HepG2 (cell line): Measurements from ENCODE around the gene AUNIP. TPM values are rescaled to one million over a fixed set of nuclear protein-coding genes. Genes with fewer than 3 reads are reported as not detected.

Source experiments
- ARNT2 ChIP-seq: sonication (generic); formaldehyde crosslinking; IDR thresholded peaks from 2 replicates; pipeline ENCODE4 v1.8.0; 2022; ENCODE audit warnings: mild to moderate bottlenecking, low read depth, missing genetic modification reagents, moderate library complexity
- CEBPB ChIP-seq: IDR thresholded peaks from 2 replicates; pipeline ENCODE4 v1.6.1; 2011; ENCODE audit warnings: low read depth, low read length, improper control_type of control experiment, borderline replicate concordance
- DMAP1 ChIP-seq: IDR thresholded peaks from 2 replicates; pipeline ENCODE4 v1.6.1; 2016
- DRAP1 ChIP-seq: IDR thresholded peaks from 2 replicates; pipeline ENCODE4 v1.6.1; 2016; ENCODE audit warnings: missing genetic modification reagents, missing compliant biosample characterization
- ESRRA ChIP-seq: sonication (generic); formaldehyde crosslinking; IDR thresholded peaks from 2 replicates; pipeline ENCODE4 v1.5.1; 2020; ENCODE audit warnings: mild to moderate bottlenecking, low read depth, missing genetic modification reagents
- HES4 ChIP-seq: sonication (generic); formaldehyde crosslinking; IDR thresholded peaks from 2 replicates; pipeline ENCODE4 v1.9.0; 2021; ENCODE audit warnings: mild to moderate bottlenecking, missing genetic modification reagents, borderline replicate concordance
- NCOA1 ChIP-seq: sonication (generic); formaldehyde crosslinking; IDR thresholded peaks from 2 replicates; pipeline ENCODE4 v1.9.0; 2021; ENCODE audit warnings: missing genetic modification reagents
- NFIC ChIP-seq: IDR thresholded peaks from 2 replicates; pipeline ENCODE4 v1.6.1; 2012; ENCODE audit warnings: mild to moderate bottlenecking, low read length, inconsistent platforms
- NR2F2 ChIP-seq: IDR thresholded peaks from 2 replicates; pipeline ENCODE4 v1.6.1; 2012; ENCODE audit warnings: low read depth, inconsistent platforms, borderline replicate concordance
- ONECUT2 ChIP-seq: sonication (generic); formaldehyde crosslinking; IDR thresholded peaks from 2 replicates; pipeline ENCODE4 v1.4.0; 2020; ENCODE audit warnings: missing genetic modification reagents
- POLR2AphosphoS5 ChIP-seq: IDR thresholded peaks from 2 replicates; pipeline ENCODE4 v1.6.1; 2012; ENCODE audit warnings: low read depth, low read length
- RXRA ChIP-seq: sonication (generic); formaldehyde crosslinking; IDR thresholded peaks from 2 replicates; pipeline ENCODE4 v1.5.1; 2020; ENCODE audit warnings: missing genetic modification reagents
- SNAPC2 ChIP-seq: sonication (generic); formaldehyde crosslinking; IDR thresholded peaks from 2 replicates; pipeline ENCODE4 v1.8.1; 2022; ENCODE audit warnings: mild to moderate bottlenecking, missing genetic modification reagents
- SNAPC5 ChIP-seq: sonication (generic); formaldehyde crosslinking; IDR thresholded peaks from 2 replicates; pipeline ENCODE4 v1.8.1; 2023; ENCODE audit warnings: mild to moderate bottlenecking, missing genetic modification reagents, borderline replicate concordance
- SPEN ChIP-seq: sonication (generic); formaldehyde crosslinking; IDR thresholded peaks from 2 replicates; pipeline ENCODE4 v1.5.1; 2020; ENCODE audit warnings: low read depth, mild to moderate bottlenecking, missing genetic modification reagents
- TFDP2 ChIP-seq: sonication (generic); formaldehyde crosslinking; IDR thresholded peaks from 2 replicates; pipeline ENCODE4 v1.4.0; 2020; ENCODE audit warnings: missing genetic modification reagents
- TGIF2 ChIP-seq: IDR thresholded peaks from 2 replicates; pipeline ENCODE4 v1.6.1; 2016; ENCODE audit warnings: control low read depth, missing compliant biosample characterization
- THAP7 ChIP-seq: sonication (generic); formaldehyde crosslinking; IDR thresholded peaks from 2 replicates; pipeline ENCODE4 v1.8.1; 2023; ENCODE audit warnings: mild to moderate bottlenecking, missing genetic modification reagents
- YEATS2 ChIP-seq: sonication (generic); formaldehyde crosslinking; IDR thresholded peaks from 2 replicates; pipeline ENCODE4 v1.4.0; 2020; ENCODE audit warnings: missing genetic modification reagents, borderline replicate concordance
- ZBTB1 ChIP-seq: sonication (generic); formaldehyde crosslinking; IDR thresholded peaks from 2 replicates; pipeline ENCODE4 v1.4.0; 2020; ENCODE audit warnings: missing genetic modification reagents, borderline replicate concordance
- ZFY ChIP-seq: sonication (generic); formaldehyde crosslinking; IDR thresholded peaks from 2 replicates; pipeline ENCODE4 v1.4.0; 2020; ENCODE audit warnings: missing genetic modification reagents
- ZNF205 ChIP-seq: IDR thresholded peaks from 2 replicates; pipeline ENCODE4 v1.6.1; 2018; ENCODE audit warnings: missing biosample characterization, missing genetic modification reagents
- ZNF234 ChIP-seq: sonication (generic); formaldehyde crosslinking; conservative IDR thresholded peaks from 2 replicates; pipeline ENCODE4 v1.5.1; 2020; ENCODE audit warnings: mild to moderate bottlenecking, missing genetic modification reagents
- ZNF263 ChIP-seq: sonication (generic); formaldehyde crosslinking; IDR thresholded peaks from 2 replicates; pipeline ENCODE4 v1.4.0; 2020; ENCODE audit warnings: missing genetic modification reagents
- ZNF432 ChIP-seq: sonication (generic); formaldehyde crosslinking; IDR thresholded peaks from 2 replicates; pipeline ENCODE4 v1.5.0; 2020; ENCODE audit warnings: missing genetic modification reagents, mild to moderate bottlenecking, borderline replicate concordance
- ZNF550 ChIP-seq: sonication (generic); formaldehyde crosslinking; IDR thresholded peaks from 2 replicates; pipeline ENCODE4 v1.4.0; 2020; ENCODE audit warnings: mild to moderate bottlenecking, missing genetic modification reagents, borderline replicate concordance
- ZNF619 ChIP-seq: sonication (generic); formaldehyde crosslinking; IDR thresholded peaks from 2 replicates; pipeline ENCODE4 v1.4.0; 2020; ENCODE audit warnings: mild to moderate bottlenecking, missing genetic modification reagents
- ZNF746 ChIP-seq: sonication (generic); formaldehyde crosslinking; IDR thresholded peaks from 2 replicates; pipeline ENCODE4 v1.8.0; 2022; ENCODE audit warnings: mild to moderate bottlenecking, missing genetic modification reagents
- ZNF776 ChIP-seq: sonication (generic); formaldehyde crosslinking; IDR thresholded peaks from 2 replicates; pipeline ENCODE4 v1.4.0; 2020; ENCODE audit warnings: mild to moderate bottlenecking, missing genetic modification reagents
- polyA plus RNA-seq, 8 experiments: library from polyadenylated mRNA; depleted of rRNA in 3 of 8; stranded (reverse) in 7 of 8; unstranded in 1 of 8; fragments of >200 nt; fragmentation: Illumina TruSeq in 4 of 8; extraction: Trizol in 4 of 8; gene quantifications; 2 replicates each; pipeline versions ENCODE4 v1.2.1 to v1.2.3, GENCODE V29; 2011 to 2016; ENCODE audit warnings: low read depth in 4 of 8, missing spikeins in 1 of 8, mixed read lengths in 1 of 8; ENCODE audit not compliant: insufficient read depth in 1 of 8
- total RNA-seq, 5 experiments: library from RNA; depleted of rRNA; stranded (reverse); fragments of >200 nt; fragmentation: Illumina TruSeq; extraction: Trizol; gene quantifications; 2 replicates each; pipeline ENCODE4 v1.2.3, GENCODE V29; 2016; ENCODE audit warnings: low read depth in 1 of 5

AUNIP gene
- total and polyA plus RNA-seq, 2 of the 13 experiments (the other 11 are each of a cell fraction or from before 2014, with no cell fraction given) = 3.8 to 12.3 TPM

- TF ChIP-seq SNAPC5 (CRISPR knock-in tag) (no peak), TFDP2 (CRISPR knock-in tag) (peak; percentile 21; the same call in 1 of the 2 replicates), ZBTB1 (CRISPR knock-in tag) (no peak), NR2F2 (no peak), RXRA (CRISPR knock-in tag) (peak; percentile 26), ESRRA (peak; percentile 75; the same call in 1 of the 2 replicates), YEATS2 (CRISPR knock-in tag) (no peak), POLR2AphosphoS5 (peak; percentile 53), DRAP1 (CRISPR knock-in tag) (peak; percentile 51; the same call in 1 of the 2 replicates), ZNF205 (0 out of 2 replicates have a peak, but pooled peaks have one; percentile 50), ARNT2 (CRISPR knock-in tag) (0 out of 2 replicates have a peak, but pooled peaks have one; percentile 25), TGIF2 (CRISPR knock-in tag) (no peak), ZNF234 (CRISPR knock-in tag) (peak; percentile 90; the same call in 1 of the 2 replicates), CEBPB (no peak), ZNF619 (CRISPR knock-in tag) (0 out of 2 replicates have a peak, but pooled peaks have one; percentile 41), ONECUT2 (no peak), ZNF550 (CRISPR knock-in tag) (no peak), ZNF776 (CRISPR knock-in tag) (no peak), NCOA1 (0 out of 2 replicates have a peak, but pooled peaks have one; percentile 43), SNAPC2 (CRISPR knock-in tag) (0 out of 2 replicates have a peak, but pooled peaks have one; percentile 45), ZNF746 (CRISPR knock-in tag) (no peak), ZFY (CRISPR knock-in tag) (peak; percentile 53), THAP7 (no peak), DMAP1 (CRISPR knock-in tag) (no peak), SPEN (CRISPR knock-in tag) (0 out of 2 replicates have a peak, but pooled peaks have one; percentile 10), NFIC (no peak), ZNF263 (CRISPR knock-in tag) (peak; percentile 15; the same call in 1 of the 2 replicates), HES4 (no peak), ZNF432 (CRISPR knock-in tag) (no peak)
Measured at GRCh38 chr1:25820247-25821111, 38.8 kb downstream of the AUNIP start (continued).
